Fibroblast of skin of left biceps (primary cell): ENCODE data around the gene OPALIN.
"Not testable (repeated sequence)": the region's sequence is repeated elsewhere in the genome, so short reads cannot be mapped to it uniquely, and the experiment has no call there.

Experiments
- DNase-seq, 2 experiments: peaks; one replicate each; pipeline ENCODE4 v3.0.0-alpha.2; 2013; ENCODE audit warnings: low read depth in 2 of 2

Gene OPALIN

DNA sequence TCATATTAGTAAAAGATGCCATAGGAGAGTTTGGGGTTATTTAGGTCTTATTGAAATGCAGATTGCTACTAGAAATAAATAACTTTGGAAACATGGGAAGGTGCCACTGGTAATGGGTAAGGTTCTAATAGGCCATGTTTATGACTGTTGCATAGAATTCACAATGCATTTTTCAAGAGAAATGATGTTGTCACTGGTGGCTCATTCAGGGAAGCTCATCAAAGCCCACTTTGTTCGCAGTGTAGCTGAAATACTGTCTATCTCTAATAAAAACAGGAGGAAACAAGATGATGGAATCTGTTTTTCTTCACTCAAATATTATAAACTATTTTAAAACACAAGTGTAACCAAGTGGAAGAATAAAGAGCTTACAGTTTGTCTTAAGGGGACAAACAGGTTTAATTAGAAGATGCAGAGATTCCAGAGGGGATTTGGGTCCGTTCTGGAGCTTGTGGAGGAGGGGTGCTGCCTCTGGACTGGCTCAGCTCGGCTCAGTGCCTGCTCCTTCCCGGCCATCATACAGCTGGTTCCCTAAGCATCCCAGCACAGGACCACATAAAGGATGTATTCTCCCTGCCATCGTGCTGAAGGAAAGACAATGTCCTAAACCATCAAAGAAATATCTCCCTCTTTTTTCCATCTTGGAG lies 20.4 kb downstream of the OPALIN start:
- DNase-seq: no peak

DNA sequence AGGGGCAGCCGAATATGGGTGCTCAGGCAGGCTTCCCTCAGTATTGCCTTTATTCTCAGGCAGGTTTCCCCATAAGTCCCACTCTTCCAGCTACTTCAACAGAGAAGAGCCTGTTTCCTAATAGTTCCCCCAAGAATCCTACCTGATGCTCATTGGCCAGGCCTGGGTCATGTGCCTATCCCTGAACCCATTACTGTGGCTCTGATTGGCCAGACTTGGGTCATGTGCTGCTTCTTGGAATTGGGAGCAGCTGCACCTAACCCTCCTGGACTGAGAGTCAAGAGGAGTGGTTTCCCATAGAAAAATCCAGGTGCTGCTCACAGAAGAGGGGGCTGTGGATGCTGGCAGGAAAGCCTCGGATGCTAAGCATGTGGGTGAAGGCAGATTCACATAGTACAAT lies 21.7 kb downstream of the OPALIN start:
- no peak for DNase-seq

DNA sequence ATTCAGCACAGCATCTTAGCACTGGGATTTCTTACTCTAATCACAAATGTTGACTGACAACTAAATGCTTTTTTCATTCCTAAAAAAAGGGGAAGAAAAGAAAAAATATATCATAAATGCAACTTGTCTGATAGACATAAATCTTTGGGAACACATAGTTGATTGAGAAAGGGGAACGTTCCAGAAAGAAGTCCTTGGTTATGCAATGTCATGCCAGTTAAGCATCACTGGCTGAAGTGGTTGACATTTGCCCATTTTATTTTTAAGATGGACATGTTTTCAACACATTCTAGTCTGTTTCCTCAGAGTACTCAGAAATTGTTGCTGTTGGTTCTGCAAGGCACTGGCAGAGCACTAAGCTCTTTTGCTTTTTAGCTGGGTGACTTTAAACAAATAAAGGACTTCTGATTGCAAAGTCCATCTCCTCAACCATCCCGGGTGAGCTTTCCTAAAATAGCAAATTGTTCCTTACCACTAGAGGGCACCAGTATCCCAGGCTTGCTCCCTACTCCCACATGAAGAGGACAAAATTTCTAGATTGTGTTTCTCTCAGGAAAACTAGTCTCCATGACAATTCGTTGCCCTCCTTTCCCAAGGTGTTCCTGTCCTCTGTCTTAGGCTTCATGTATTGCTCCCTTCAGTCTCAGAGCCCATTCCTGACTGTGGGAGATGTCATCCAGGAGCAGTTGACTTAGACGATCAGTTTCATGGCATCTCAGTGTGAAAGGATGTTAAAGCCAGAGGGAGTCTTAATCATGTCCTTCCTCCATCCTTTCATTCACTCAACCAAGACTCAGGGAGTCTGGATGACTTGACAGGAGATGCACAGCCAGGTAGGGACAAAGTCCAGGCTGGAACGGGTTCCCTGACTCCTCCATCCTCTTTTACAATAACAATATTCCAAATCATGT lies 23.9 kb downstream of the OPALIN start:
- peak in 1 of 2 experiments; percentile 2 for DNase-seq

DNA sequence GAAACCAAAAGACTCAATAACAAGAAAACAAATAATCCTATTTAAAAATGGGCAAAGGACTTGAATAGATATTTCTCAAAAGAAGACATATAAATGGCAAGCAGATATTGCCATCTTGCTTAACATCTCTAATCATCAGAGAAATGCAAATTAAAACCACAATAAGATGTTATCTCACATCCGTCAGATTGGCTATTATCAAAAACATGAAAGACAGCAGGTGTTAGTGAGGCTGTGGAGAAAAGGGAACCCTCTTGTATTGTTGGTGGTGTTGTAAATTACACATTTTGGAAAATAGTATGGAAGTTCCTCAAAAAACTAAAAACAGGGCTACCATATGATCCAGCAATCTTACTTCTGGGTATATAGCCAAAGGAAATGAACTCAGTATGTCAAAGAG lies 25.7 kb downstream of the OPALIN start:
- no peak for DNase-seq

DNA sequence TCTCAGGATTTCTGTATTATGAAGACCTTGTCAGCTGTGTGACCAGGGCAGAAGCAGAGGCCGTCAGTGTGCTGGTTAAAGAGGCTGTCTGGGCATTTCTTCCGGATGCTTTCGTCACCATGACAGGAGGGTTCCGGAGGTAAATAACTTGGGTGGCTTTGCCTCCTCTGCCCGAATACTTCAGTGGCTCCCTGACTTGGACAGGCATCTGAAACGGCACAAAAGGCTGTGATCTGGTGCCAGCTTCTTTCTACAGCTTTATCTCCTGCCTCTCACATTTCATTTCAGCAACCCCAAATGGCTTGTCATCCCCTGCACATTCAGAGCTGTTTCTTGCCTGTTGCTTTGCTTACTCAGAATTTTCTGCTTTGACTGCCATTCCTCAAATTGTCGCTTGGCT lies 31.3 kb downstream of the OPALIN start:
- DNase-seq: no peak

DNA sequence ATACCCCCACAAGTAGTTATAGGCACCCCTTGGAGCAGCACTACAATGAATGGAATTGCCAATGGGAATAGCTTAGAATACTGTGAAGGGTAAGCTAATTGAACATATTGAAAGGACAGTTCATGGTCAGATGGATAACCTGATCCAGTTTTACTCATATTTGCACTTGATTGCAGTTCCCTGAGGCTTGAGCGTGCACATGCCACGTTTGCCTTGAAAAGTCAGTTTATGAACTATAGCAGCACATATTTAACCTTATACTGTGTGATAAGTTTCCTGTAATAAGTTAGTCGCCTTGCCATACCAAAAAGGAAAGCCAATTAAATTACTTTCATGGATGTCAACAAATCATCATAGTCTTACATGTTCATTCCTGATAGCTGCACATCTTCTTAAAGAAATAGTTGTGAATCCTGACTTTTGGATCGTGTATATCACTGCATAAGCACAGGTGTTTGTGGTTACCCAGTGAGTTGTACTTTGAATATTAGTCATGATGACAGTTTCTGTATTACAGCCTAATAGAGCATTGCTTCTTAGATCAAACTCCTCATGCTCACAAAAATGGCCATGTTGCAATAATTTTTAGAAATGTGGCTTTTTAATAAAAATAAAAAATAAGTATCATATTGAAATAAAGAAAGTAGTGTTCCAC lies 33.0 kb downstream of the OPALIN start:
- DNase-seq: no peak

DNA sequence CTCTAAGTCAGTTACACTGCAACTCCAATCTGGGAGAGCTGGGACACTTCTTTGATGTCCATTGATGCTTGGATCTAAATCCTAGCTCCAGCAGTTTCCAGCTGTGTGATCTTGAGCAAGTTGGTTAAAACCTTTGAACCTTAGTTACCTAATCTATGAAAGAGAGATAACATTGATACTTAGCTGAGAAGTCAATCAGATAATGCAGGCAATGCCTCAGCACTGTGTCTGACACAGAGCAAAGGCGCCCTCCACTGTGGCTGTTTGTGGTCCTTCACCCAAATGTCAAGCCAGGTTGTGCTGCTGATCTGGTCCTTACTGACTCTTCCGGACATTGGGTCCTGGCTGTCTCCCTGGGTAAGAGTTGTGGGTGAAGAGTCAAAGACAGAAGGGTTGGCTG lies 34.4 kb downstream of the OPALIN start:
- no peak for DNase-seq

DNA sequence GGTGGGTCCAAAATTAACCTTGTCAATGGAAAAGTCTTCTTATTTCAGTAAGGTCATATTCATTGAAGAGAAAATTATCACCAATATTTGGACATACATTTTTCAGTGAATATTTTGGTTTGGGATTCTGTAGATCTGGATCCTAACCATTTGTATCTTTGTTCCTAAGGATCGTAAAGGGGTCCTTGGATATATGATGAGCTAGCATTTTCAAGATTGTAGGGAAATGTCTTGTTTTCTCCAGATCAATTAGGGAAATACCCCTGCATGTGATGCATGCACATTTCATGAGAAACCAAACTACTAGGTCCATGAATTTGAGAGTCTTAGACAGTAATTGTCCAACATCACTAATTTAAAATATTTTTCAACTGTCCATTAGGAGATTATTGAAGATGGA lies 36.5 kb downstream of the OPALIN start:
- DNase-seq: no peak

DNA sequence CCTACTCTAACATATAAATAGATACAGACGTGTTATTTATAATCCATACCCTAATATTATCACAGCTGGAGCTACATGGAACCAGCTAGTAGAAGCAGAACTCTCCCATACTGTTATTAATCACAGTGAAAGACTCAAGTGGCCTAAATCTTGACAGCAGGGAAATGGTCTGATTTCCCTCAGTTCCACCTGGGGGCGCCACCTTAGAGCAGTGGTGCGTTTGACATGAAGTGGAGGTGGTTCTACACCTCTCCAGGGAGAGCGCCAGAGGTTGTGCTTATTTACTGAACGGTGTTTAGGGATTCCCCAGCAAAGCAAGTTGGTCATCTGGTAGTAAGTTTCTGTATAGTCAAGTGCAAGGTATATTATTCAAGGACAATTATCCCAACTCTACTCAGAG lies 37.0 kb downstream of the OPALIN start:
- DNase-seq: no peak

DNA sequence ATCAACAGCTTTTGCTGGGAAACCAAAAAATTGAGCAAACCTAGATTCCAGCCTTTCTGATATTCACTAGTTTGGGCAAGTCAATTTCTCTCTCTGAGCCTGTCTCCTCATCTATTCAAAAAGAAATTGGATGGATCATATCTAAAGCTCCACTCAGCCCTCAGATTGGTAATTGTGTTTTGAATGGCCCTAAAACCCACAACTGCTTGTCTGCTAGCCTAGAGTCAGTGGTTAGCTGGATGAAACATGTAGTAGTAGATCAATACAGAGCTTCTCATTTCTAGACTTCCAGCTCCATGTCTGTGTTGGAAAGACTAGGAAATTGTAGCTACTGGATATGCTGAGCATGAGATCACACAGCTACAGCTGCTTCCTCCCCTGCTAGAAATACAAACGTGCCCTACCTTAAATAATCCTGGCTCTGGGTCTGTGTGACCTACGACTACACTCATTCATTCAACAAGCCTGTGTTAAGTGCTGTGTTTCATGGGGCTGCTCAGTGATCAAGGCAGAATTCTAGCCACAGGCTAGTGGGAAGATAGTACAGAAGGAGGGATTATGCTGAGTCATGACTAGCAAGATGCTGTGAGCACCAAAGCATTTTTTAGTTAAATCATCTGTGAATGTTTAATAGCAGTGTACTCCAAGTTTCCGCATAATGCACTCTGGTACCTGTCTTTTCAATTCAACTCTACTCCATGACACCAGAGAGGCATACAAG lies 38.9 kb downstream of the OPALIN start:
- DNase-seq: no peak

DNA sequence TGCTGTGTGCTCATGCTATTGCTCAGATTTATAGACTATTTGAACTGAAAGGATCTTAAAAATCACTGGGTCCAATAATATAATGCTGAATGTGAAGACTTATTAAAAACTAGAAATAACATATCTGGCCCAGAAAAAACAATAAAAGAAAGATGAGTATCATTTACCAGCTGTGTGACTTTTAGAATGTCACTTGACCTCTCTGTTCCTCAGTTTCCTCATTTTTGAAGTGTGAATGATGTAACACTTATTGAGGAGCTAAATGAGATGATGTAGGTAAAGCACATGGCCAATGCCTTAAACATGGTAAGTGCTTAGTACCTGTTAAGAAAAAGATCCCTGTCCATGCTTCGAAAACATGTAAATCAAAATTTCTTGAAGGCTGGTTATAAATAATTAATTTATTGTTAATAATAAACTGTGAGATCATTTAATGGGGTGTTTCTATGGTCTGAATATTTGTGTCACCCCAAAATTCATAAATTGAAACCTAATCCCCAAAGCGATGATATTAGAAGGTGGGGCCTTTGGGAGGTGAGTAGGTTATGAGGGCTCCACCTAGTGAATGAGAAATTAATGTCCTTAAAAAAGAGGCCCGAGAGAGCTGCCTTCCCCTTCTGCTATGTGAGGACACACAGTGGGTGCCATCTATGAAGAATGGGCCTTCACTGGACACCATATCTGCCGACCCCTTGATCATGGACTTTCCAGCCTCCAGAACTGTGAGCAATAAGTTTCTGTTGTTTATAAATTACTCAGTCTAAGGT lies 41.6 kb downstream of the OPALIN start:
- no peak for DNase-seq

DNA sequence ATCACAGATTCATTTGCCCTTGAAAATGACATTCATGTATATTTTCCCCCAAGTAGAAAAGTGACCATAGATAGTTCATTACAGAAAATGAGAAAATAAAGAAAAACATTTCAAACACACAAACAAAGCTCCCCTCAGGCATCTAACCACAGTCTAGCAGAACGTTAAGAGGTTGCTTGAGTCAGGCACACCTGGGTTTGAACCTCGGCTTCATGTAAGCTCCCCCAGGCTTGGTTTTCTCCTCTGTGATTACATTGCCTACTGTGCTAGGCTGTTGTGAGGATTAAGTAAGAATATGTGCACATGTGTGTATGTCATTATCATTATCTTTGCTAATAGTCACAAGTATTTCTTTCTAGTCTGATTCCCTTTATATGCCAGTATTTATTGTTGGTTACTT lies 45.5 kb downstream of the OPALIN start:
- DNase-seq: no peak

DNA sequence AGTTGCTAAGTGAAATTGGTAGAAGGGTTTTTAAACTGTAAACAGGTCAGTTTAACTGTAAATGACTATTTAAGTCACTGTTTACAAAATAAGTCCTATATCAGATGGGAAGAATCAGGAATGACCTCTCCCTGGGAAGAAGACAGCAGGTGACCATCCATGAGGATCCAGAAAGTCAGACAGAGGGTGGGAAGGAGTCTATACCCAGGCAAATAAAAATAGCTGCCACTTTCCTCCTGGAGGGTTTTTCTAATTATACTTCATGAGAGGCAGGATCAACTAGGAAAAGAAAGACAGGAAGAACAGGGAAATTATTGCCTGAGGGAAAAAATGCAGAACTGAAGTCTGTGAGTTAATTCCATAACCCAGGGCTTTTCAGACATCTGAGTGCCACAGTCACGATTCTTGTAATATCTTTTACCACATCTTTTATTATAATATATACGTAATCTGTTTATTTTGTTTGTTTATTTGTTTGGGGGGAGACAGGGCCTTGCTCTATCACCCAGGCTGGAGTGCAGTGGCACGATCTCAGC lies 47.6 kb downstream of the OPALIN start:
- no peak for DNase-seq

DNA sequence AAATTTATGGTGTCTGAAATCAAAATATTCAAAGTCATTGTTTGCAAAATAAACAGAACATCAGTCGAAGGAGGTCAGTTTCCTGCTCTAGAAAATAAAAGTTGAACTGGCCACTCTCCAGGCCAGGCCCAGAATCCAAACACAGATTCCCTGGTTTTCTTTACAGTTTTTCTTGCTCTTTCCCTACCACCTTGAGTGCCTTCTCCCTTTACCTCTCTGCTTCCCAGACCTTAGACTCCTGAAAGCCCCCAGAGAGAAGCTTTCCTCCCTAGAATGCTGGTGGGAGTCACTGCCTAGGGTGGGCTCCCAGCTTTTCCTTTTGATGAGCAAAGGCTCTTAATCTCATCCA lies 48.5 kb downstream of the OPALIN start:
- no peak for DNase-seq

DNA sequence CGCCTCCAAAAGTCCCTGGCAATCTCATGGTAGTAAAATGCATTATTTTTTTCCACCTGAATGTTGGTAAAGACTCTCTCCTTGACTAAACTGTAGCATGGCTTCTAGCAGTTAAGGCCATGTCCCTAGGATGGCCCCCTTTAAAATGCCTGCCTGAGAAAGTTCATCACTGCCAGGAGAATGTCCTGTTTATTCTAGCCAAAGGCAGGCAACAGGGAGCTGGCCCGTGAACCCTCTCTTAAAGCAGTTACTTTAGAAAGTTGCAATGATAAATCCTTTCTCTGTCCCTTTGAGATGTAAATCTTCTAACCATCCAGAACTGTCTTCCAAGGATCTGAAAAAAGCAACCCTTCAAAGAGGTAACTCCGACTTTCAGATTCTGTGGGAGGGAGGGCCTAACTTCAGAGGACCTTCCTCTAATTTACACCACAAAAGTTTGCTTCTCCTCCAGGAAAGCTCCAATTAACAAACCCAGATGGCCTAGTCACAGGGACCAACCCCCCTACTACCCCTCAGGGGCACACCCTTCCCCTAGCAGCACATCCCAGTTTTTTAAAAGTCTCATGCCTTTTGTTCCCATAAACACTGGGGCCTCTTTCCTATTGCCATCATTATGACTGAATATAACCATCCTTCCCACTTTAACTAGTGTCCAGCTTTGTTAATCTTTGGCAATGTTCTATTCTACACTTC lies 49.0 kb downstream of the OPALIN start:
- no peak for DNase-seq

DNA sequence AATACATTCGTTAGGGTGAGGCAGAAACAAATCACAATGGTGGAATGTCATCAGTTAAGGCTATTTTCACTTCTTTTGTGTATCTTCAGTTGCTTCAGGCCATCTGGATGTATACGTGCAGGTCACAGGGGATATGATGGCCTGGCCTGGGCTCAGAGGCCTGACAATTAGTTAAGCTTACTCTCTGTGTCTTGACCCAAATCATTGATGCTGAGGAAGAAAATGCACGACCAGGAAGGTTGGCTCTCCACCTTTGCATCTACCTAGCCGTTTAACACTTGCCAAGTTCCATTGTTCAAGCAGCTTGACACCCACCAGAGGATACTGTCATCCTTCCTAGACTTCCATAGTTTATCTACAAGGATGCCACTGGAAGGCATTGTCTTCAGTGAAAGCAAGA lies 49.9 kb downstream of the OPALIN start:
- DNase-seq: not testable (repeated sequence)

DNA sequence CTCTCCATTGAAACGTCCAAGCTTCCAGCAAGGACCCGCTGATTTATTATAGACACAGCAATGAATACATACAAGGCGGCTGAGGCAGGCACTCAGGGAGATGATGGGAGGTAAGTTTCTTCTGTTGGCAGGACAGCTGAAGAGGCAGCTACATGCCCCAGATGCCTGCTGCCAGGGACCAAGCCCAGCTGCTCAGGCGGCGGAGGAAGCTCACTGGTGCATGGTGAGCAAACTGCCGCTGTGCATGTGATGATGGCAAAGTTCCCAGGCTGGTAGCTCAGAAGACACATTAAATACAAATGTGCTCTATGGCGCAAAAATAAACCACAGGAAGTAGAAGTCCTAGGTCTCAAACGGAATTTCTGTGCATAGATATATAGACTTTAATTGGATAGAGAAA lies 52.3 kb downstream of the OPALIN start:
- no peak for DNase-seq

DNA sequence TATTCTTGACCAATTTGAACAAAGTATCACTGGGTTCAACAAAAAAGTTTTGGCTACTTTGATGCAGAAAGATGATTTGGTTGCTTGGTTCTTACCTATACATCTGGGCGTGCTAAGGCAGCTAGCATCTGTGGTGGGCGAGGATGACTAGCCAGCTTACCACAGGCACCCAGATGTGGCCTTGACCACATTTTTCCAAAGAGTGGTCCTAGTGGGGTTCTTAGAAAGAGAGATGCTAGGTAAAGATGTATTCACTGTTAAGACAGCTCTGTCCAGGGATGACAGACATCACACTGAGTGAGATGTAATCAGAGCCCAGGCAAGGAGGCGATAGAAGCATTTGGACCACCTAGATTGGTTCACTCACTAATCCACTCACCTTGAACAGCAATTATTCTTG lies 53.8 kb downstream of the OPALIN start:
- DNase-seq: no peak

DNA sequence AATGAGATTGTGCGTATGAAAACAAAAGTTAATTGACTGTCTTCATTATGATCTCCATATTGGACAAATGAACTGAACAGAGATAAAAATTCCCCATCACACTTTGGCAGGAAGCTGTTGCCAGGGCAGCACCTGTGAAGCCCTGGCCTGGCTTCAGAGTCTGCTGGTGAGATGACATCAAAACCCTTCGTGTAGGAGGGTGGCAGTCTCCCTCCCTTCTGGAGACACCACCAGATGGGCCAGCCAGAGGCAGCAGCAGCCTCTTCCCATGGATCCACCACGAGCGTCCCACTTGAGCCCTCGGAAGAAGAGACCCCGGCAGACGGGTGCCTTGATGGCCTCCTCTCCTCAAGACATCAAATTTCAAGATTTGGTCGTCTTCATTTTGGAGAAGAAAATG lies 54.6 kb downstream of the OPALIN start, which contains the start of gene DNTT:
Gene DNTT, plus strand, starts transcription at position 205 of the 400 bp plus-strand sequence. Its CDS starts 64 bp downstream, at position 269.
- DNase-seq: no peak

DNA sequence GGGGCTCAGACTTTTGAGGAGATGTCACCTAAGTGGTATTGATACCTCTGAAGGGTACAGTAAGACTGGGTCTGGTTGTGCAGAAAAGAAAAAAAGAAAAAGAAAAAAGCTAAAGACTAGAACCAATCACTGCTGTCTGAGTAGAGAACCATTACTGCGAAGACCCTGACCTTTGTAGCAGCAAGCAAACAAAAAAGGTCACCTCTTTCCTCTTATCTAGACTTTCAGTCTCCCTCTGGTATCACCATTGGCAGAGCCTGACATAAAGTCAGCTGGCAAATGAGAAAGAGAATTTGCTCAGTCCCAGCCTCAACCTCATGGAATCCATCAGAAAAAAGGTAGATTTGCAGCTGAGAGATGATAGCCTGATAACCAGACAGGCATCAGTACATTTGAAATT lies 57.2 kb downstream of the OPALIN start:
- no peak for DNase-seq

DNA sequence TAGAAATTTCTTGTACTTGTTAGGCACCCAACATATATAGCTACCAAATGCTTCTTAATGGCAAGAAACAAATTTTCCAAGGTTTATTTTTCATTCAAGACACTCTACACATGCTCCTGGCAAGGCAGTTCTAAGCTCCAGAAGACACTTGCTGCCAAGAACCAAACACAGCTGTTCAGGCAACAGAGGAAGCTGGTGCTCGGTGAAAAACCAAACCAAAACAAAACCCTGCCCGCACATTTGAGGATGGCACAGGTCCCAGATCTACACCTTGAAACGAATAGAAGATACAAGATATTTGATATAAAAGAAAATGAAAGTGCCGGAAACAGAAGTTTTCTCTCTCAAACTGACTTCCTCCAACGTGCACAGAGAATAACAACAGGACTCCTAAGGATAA lies 59.4 kb downstream of the OPALIN start:
- DNase-seq: no peak
